HepG2 (cell line): ENCODE measurements around the gene EEF1AKMT4. TPM values are rescaled to one million over a fixed set of nuclear protein-coding genes. Genes with fewer than 3 reads are reported as not detected.

Source experiments
- CAMTA2 ChIP-seq: sonication (generic); formaldehyde crosslinking; IDR thresholded peaks from 2 replicates; pipeline ENCODE4 v1.4.0; 2020; ENCODE audit warnings: mild to moderate bottlenecking, missing genetic modification reagents, borderline replicate concordance
- CEBPZ ChIP-seq: IDR thresholded peaks from 2 replicates; pipeline ENCODE4 v1.6.1; 2012; ENCODE audit warnings: low read length, improper control_type of control experiment
- FOSL1 ChIP-seq: sonication (generic); formaldehyde crosslinking; IDR thresholded peaks from 2 replicates; pipeline ENCODE4 v1.9.0; 2021; ENCODE audit warnings: missing genetic modification reagents, borderline replicate concordance
- HBP1 ChIP-seq: IDR thresholded peaks from 2 replicates; pipeline ENCODE4 v1.6.1; 2016; ENCODE audit warnings: low read depth, control low read depth
- JUND ChIP-seq: sonication (generic); formaldehyde crosslinking; IDR thresholded peaks from 2 replicates; pipeline ENCODE4 v1.8.0; 2022; ENCODE audit warnings: mild to moderate bottlenecking, missing genetic modification reagents
- LCORL ChIP-seq, 2 experiments: fragments of 450-650 bp in 1 of 2; sonication (generic) in 1 of 2; formaldehyde crosslinking in 1 of 2; IDR thresholded peaks; 2 replicates each; pipeline versions ENCODE4 v1.5.0 to v1.6.1; 2017 to 2020; ENCODE audit warnings: antibody characterized with exemption in 1 of 2, missing genetic modification reagents in 1 of 2
- PHF20 ChIP-seq: sonication (generic); formaldehyde crosslinking; IDR thresholded peaks from 2 replicates; pipeline ENCODE4 v1.5.0; 2020; ENCODE audit warnings: mild to moderate bottlenecking, missing genetic modification reagents
- POGK ChIP-seq: sonication (generic); formaldehyde crosslinking; conservative IDR thresholded peaks from 2 replicates; pipeline ENCODE4 v1.8.0; 2022; ENCODE audit warnings: mild to moderate bottlenecking, moderate library complexity, missing genetic modification reagents
- SYNCRIP ChIP-seq: fragments of 200-400 bp; formaldehyde crosslinking; IDR thresholded peaks from 2 replicates; pipeline ENCODE4 v1.6.1; 2018; ENCODE audit warnings: mild to moderate bottlenecking, low read depth, low read length; ENCODE audit not compliant: insufficient read depth
- TFE3 ChIP-seq: IDR thresholded peaks from 2 replicates; pipeline ENCODE4 v1.6.1; 2016
- XBP1 ChIP-seq: sonication (generic); formaldehyde crosslinking; IDR thresholded peaks from 2 replicates; pipeline ENCODE4 v1.5.0; 2020; ENCODE audit warnings: missing genetic modification reagents
- ZNF280D ChIP-seq: sonication (generic); formaldehyde crosslinking; IDR thresholded peaks from 2 replicates; pipeline ENCODE4 v1.5.1; 2020; ENCODE audit warnings: mild to moderate bottlenecking, missing genetic modification reagents
- ZNF556 ChIP-seq: sonication (generic); formaldehyde crosslinking; IDR thresholded peaks from 2 replicates; pipeline ENCODE4 v1.4.0; 2020; ENCODE audit warnings: mild to moderate bottlenecking, missing genetic modification reagents, borderline replicate concordance
- ZNF619 ChIP-seq: sonication (generic); formaldehyde crosslinking; IDR thresholded peaks from 2 replicates; pipeline ENCODE4 v1.4.0; 2020; ENCODE audit warnings: mild to moderate bottlenecking, missing genetic modification reagents
- ZNF724P ChIP-seq: sonication (generic); formaldehyde crosslinking; IDR thresholded peaks from 2 replicates; pipeline ENCODE4 v1.8.0; 2022; ENCODE audit warnings: missing genetic modification reagents, borderline replicate concordance
- ZNF773 ChIP-seq: sonication (generic); formaldehyde crosslinking; IDR thresholded peaks from 2 replicates; pipeline ENCODE4 v1.4.0; 2020; ENCODE audit warnings: missing genetic modification reagents, borderline replicate concordance
- polyA plus RNA-seq, 8 experiments: library from polyadenylated mRNA; depleted of rRNA in 3 of 8; stranded (reverse) in 7 of 8; unstranded in 1 of 8; fragments of >200 nt; fragmentation: Illumina TruSeq in 4 of 8; extraction: Trizol in 4 of 8; gene quantifications; 2 replicates each; pipeline versions ENCODE4 v1.2.1 to v1.2.3, GENCODE V29; 2011 to 2016; ENCODE audit warnings: low read depth in 4 of 8, missing spikeins in 1 of 8, mixed read lengths in 1 of 8; ENCODE audit not compliant: insufficient read depth in 1 of 8
- total RNA-seq, 5 experiments: library from RNA; depleted of rRNA; stranded (reverse); fragments of >200 nt; fragmentation: Illumina TruSeq; extraction: Trizol; gene quantifications; 2 replicates each; pipeline ENCODE4 v1.2.3, GENCODE V29; 2016; ENCODE audit warnings: low read depth in 1 of 5

The EEF1AKMT4 gene
- total and polyA plus RNA-seq, 2 of the 13 experiments (the other 11 are each of a cell fraction or from before 2014, with no cell fraction given) = 13.1 to 15.8 TPM

- TF ChIP-seq ZNF280D (no peak), ZNF773 (CRISPR knock-in tag) (0 out of 2 replicates have a peak, but pooled peaks have one; percentile 79), HBP1 (no peak; the same call in 1 of the 2 replicates), SYNCRIP (no peak), PHF20 (peak; percentile 60; the same call in 1 of the 2 replicates), ZNF724P (CRISPR knock-in tag) (peak; percentile 82; the same call in 1 of the 2 replicates), CAMTA2 (CRISPR knock-in tag) (no peak), ZNF619 (CRISPR knock-in tag) (peak; percentile 88; the same call in 1 of the 2 replicates), LCORL (IDR thresholded peaks at IDR 0.05) (peak; percentile 52; the same call in 1 of the 2 replicates), LCORL (CRISPR knock-in tag; IDR thresholded peaks at IDR 0.05) (peak; percentile 98), FOSL1 (CRISPR knock-in tag) (peak; percentile 20; the same call in 1 of the 2 replicates), POGK (CRISPR knock-in tag) (peak; percentile 93), ZNF556 (CRISPR knock-in tag) (peak; percentile 97), XBP1 (CRISPR knock-in tag) (no peak), TFE3 (CRISPR knock-in tag) (peak; percentile 59; the same call in 1 of the 2 replicates), CEBPZ (no peak), JUND (CRISPR knock-in tag) (no peak)
These were observed 7.8 kb upstream of the EEF1AKMT4 start (continued) for GRCh38 chr3:184241447-184242296.
